Measurements from ENCODE around the gene NDUFS5. TPM values are rescaled to one million over a fixed set of nuclear protein-coding genes. Genes with fewer than 3 reads are reported as not detected.

The NDUFS5 gene
- polyA plus RNA-seq, 1 of the 3 experiments (the other 2 are of a cell fraction), result 881 TPM

DNA sequence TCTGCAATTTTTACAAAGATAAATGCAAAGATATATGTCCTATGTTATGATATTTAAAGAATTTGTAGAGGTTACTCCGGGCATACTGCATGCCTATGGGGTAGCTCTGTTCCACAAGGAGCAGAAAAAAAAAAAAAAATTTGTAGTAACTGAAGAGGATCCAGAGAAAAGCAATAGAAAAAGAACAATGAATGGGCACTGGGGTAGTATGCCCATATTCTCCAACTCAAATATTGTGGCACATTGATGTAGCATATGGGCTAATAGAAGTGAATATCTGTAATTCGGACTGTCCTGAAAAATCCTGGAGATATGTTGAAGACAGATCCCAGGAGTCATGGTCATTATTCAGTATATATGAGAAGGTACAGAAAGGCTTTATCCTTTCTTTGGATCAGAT, 36.2 kb upstream of the NDUFS5 start:
- no peak overlapping the region for H3K4me3 ChIP-seq (ENCODE audit: low read depth in 2 of 2, low read length in 1 of 2)
- peaks cover 0 to 7% of the 10 kb centered on the region in 2 experiments; a peak in 3 of 4 replicates for H3K4me1 ChIP-seq (ENCODE audit: control insufficient read depth in 1 of 2, insufficient read depth in 2 of 2, low read depth in 1 of 2, low read length in 1 of 2)
- H3K9me2 ChIP-seq, result no peaks in the 10 kb centered on the region
- TF ChIP-seq POLR2AphosphoS5 (IDR thresholded peaks at IDR 0.05; ENCODE audit: low read depth, low read length) (no peak), RCOR1 (IDR thresholded peaks at IDR 0.05; ENCODE audit: low read length) (no peak), SMC3 (IDR thresholded peaks at IDR 0.05; ENCODE audit: low read depth, low read length) (no peak), TCF12 (IDR thresholded peaks at IDR 0.05) (no peak), SIN3A (IDR thresholded peaks at IDR 0.05; ENCODE audit: borderline replicate concordance, low read depth, low read length) (no peak), MXI1 (IDR thresholded peaks at IDR 0.05; ENCODE audit: low read depth, low read length) (no peak), ELF1 (IDR thresholded peaks at IDR 0.05) (no peak), JUND (IDR thresholded peaks at IDR 0.05) (no peak), FOXJ3 (CRISPR knock-in tag; IDR thresholded peaks at IDR 0.05) (no peak), EZH2phosphoT487 (IDR thresholded peaks at IDR 0.05; ENCODE audit: borderline replicate concordance, low read depth) (no peak), YY1 (IDR thresholded peaks at IDR 0.05; ENCODE audit: low read depth) (no peak)
- TF ChIP-seq, protein P1, sequence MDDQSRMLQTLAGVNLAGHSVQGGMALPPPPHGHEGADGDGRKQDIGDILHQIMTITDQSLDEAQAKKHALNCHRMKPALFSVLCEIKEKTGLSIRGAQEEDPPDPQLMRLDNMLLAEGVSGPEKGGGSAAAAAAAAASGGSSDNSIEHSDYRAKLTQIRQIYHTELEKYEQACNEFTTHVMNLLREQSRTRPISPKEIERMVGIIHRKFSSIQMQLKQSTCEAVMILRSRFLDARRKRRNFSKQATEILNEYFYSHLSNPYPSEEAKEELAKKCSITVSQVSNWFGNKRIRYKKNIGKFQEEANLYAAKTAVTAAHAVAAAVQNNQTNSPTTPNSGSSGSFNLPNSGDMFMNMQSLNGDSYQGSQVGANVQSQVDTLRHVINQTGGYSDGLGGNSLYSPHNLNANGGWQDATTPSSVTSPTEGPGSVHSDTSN (IDR thresholded peaks at IDR 0.05), result no peak
- TF ChIP-seq, protein P2, sequence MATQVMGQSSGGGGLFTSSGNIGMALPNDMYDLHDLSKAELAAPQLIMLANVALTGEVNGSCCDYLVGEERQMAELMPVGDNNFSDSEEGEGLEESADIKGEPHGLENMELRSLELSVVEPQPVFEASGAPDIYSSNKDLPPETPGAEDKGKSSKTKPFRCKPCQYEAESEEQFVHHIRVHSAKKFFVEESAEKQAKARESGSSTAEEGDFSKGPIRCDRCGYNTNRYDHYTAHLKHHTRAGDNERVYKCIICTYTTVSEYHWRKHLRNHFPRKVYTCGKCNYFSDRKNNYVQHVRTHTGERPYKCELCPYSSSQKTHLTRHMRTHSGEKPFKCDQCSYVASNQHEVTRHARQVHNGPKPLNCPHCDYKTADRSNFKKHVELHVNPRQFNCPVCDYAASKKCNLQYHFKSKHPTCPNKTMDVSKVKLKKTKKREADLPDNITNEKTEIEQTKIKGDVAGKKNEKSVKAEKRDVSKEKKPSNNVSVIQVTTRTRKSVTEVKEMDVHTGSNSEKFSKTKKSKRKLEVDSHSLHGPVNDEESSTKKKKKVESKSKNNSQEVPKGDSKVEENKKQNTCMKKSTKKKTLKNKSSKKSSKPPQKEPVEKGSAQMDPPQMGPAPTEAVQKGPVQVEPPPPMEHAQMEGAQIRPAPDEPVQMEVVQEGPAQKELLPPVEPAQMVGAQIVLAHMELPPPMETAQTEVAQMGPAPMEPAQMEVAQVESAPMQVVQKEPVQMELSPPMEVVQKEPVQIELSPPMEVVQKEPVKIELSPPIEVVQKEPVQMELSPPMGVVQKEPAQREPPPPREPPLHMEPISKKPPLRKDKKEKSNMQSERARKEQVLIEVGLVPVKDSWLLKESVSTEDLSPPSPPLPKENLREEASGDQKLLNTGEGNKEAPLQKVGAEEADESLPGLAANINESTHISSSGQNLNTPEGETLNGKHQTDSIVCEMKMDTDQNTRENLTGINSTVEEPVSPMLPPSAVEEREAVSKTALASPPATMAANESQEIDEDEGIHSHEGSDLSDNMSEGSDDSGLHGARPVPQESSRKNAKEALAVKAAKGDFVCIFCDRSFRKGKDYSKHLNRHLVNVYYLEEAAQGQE (IDR thresholded peaks at IDR 0.05; ENCODE audit: low read depth, low read length), result no peak
- TF ChIP-seq, protein P3, sequence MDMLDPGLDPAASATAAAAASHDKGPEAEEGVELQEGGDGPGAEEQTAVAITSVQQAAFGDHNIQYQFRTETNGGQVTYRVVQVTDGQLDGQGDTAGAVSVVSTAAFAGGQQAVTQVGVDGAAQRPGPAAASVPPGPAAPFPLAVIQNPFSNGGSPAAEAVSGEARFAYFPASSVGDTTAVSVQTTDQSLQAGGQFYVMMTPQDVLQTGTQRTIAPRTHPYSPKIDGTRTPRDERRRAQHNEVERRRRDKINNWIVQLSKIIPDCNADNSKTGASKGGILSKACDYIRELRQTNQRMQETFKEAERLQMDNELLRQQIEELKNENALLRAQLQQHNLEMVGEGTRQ (IDR thresholded peaks at IDR 0.05; ENCODE audit: borderline replicate concordance, low read depth, low read length), result no peak
- TF ChIP-seq, protein P4, sequence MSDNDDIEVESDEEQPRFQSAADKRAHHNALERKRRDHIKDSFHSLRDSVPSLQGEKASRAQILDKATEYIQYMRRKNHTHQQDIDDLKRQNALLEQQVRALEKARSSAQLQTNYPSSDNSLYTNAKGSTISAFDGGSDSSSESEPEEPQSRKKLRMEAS (IDR thresholded peaks at IDR 0.05; ENCODE audit: low read depth), result no peak
- TF ChIP-seq, protein P5, sequence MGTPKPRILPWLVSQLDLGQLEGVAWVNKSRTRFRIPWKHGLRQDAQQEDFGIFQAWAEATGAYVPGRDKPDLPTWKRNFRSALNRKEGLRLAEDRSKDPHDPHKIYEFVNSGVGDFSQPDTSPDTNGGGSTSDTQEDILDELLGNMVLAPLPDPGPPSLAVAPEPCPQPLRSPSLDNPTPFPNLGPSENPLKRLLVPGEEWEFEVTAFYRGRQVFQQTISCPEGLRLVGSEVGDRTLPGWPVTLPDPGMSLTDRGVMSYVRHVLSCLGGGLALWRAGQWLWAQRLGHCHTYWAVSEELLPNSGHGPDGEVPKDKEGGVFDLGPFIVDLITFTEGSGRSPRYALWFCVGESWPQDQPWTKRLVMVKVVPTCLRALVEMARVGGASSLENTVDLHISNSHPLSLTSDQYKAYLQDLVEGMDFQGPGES (IDR thresholded peaks at IDR 0.05; ENCODE audit: low read depth, low read length), result no peak
- DNase-seq, result no peak
- no peaks in the 10 kb centered on the region for H3K27me3 ChIP-seq (ENCODE audit: insufficient read depth)
- WGBS (ENCODE audit: low lambda C conversion rate), result 90% methylated on average over 2 of the region's 2 CpGs
- peak overlapping the region; percentile 71 to 87 for H3K27ac ChIP-seq (ENCODE audit: low read depth in 2 of 2, low read length in 1 of 2)
- H3F3A ChIP-seq (replicated peaks; ENCODE audit: insufficient read depth), result peaks cover 16% of the 10 kb centered on the region
- no peaks in the 10 kb centered on the region for H3K9me3 ChIP-seq
- peak overlapping the region; percentile 70; the same call in 1 of the 2 replicates for H3K9ac ChIP-seq
- H3K79me2 ChIP-seq (ENCODE audit: insufficient read depth), result peaks cover 39% of the 10 kb centered on the region
- peak overlapping the region; percentile 88 for H3K4me2 ChIP-seq
- POLR2A ChIA-PET, result interaction anchor here (0.6 to 1.9 kb wide), 2 partner anchors 36 to 136 kb away, joined by 4 to 5 read pairs; partner anchors contain the start of gene NDUFS5
- peak overlapping the region; percentile 99 for H2AFZ ChIP-seq (ENCODE audit: low read depth)
- CTCF ChIA-PET, result interaction anchor here (1.1 kb wide), 1 partner anchor 8 kb away, joined by 3 read pairs; no protein-coding TSS in a partner anchor
- H3K36me3 ChIP-seq (replicated peaks in 1 of 2; ENCODE audit: control insufficient read depth in 1 of 2, insufficient read depth in 2 of 2, low read length in 1 of 2), result peaks cover 3 to 13% of the 10 kb centered on the region in 2 experiments
- H4K20me1 ChIP-seq (ENCODE audit: insufficient read depth), result peaks cover 35% of the 10 kb centered on the region

Data from SK-N-SH (cell line).